H1 (cell line): ENCODE measurements around the gene VNN1. TPM values are rescaled to one million over a fixed set of nuclear protein-coding genes. Genes with fewer than 3 reads are reported as not detected.

Experiments used
- CTCF ChIA-PET: fragments of 300-600 bp; sonication (Branson Sonifier 250); formaldehyde crosslinking; loops from one replicate; lab custom pipeline; 2021; ENCODE audit not compliant: partially characterized antibody; lab: Charles Lee
- POLR2A ChIA-PET: fragments of 300-600 bp; sonication (Branson Sonifier 250); formaldehyde crosslinking; loops from one replicate; lab custom pipeline; 2021; ENCODE audit warnings: inconsistent platforms; ENCODE audit not compliant: partially characterized antibody; lab: Charles Lee
- DNase-seq, 2 experiments: peaks; one replicate each; pipeline versions ENCODE4 v3.0.0 to v3.0.0-alpha.2; 2010 to 2022; ENCODE audit warnings: low spot score in 2 of 2, low read depth in 1 of 2, mixed read lengths in 1 of 2
- FAIRE-seq: peaks from 2 replicates; lab custom pipeline; 2011; peaks lifted over from hg19 to GRCh38; lab: Jason Lieb, UNC
- H2AFZ ChIP-seq: 2 replicates; pipeline ENCODE4 v1.8.1; 2012; ENCODE audit warnings: low read length, inconsistent platforms
- H2AK5ac ChIP-seq: 2 replicates; pipeline ENCODE4 v1.6.1; 2013; ENCODE audit warnings: low read depth, low read length
- H2BK120ac ChIP-seq: replicated peaks from 2 replicates; pipeline ENCODE3; 2013; ENCODE audit warnings: low read depth, low read length, inconsistent platforms
- H2BK12ac ChIP-seq: 2 replicates; pipeline ENCODE4 v1.6.1; 2013; ENCODE audit warnings: low read depth, low read length
- H2BK15ac ChIP-seq: 2 replicates; pipeline ENCODE4 v1.6.1; 2013; ENCODE audit warnings: low read length
- H2BK20ac ChIP-seq: 2 replicates; pipeline ENCODE4 v1.6.1; 2013; ENCODE audit warnings: low read length
- H2BK5ac ChIP-seq: 2 replicates; pipeline ENCODE4 v1.6.1; 2013; ENCODE audit warnings: low read depth, low read length
- H3K14ac ChIP-seq: 2 replicates; pipeline ENCODE4 v1.6.1; 2013; ENCODE audit warnings: inconsistent platforms; ENCODE audit not compliant: insufficient read length
- H3K18ac ChIP-seq: 2 replicates; pipeline ENCODE4 v1.6.1; 2013; ENCODE audit warnings: low read length; ENCODE audit errors: extremely low read depth
- H3K23ac ChIP-seq: 2 replicates; pipeline ENCODE4 v1.6.1; 2013; ENCODE audit warnings: inconsistent platforms; ENCODE audit not compliant: insufficient read length
- H3K23me2 ChIP-seq: 2 replicates; pipeline ENCODE4 v1.6.1; 2013; ENCODE audit warnings: low read depth, low read length
- H3K27ac ChIP-seq: 2 replicates; pipeline ENCODE4 v1.6.1; 2011; ENCODE audit warnings: low read depth, low read length, inconsistent platforms
- H3K27me3 ChIP-seq, 4 experiments: replicated peaks in 1 of 4; 1 replicate in 1 of 4; 2 replicates in 3 of 4; pipeline versions ENCODE4 v1.6.1 to v1.8.1; 2011 to 2013; ENCODE audit warnings: low read length in 3 of 4, mild to moderate bottlenecking in 3 of 4, inconsistent platforms in 2 of 4, mixed read lengths in 2 of 4, moderate library complexity in 1 of 4; ENCODE audit not compliant: control insufficient read depth in 3 of 4, insufficient read depth in 3 of 4; ENCODE audit errors: extremely low read depth in 1 of 4
- H3K36me3 ChIP-seq, 4 experiments: 2 replicates each; pipeline versions ENCODE4 v1.6.1 to v1.8.1; 2011 to 2013; ENCODE audit warnings: mild to moderate bottlenecking in 4 of 4, low read length in 3 of 4, moderate library complexity in 2 of 4, control low read depth in 1 of 4, inconsistent platforms in 1 of 4; ENCODE audit not compliant: insufficient read depth in 4 of 4, control insufficient read depth in 2 of 4
- H3K4ac ChIP-seq: replicated peaks from 2 replicates; pipeline ENCODE3; 2013; ENCODE audit warnings: low read length, low read depth, mixed read lengths, inconsistent platforms; ENCODE audit not compliant: insufficient read length
- H3K4me1 ChIP-seq, 4 experiments: replicated peaks in 1 of 4; 1 replicate in 1 of 4; 2 replicates in 3 of 4; pipeline versions ENCODE4 v1.6.1 to v1.8.1; 2011 to 2013; ENCODE audit warnings: low read length in 3 of 4, inconsistent platforms in 2 of 4, mixed read lengths in 1 of 4; ENCODE audit not compliant: insufficient read depth in 4 of 4, control insufficient read depth in 3 of 4
- H3K4me2 ChIP-seq, 2 experiments: 2 replicates each; pipeline versions ENCODE4 v1.6.1 to v1.8.1; 2011 to 2013; ENCODE audit warnings: low read depth in 2 of 2, low read length in 2 of 2, control low read depth in 1 of 2, inconsistent platforms in 1 of 2, mild to moderate bottlenecking in 1 of 2; ENCODE audit not compliant: insufficient read depth in 1 of 2
- H3K4me3 ChIP-seq, 4 experiments: fragments of 200-600, 300-600 bp in 1 of 4; sonication (generic), shearing (Covaris generic), sonication (Bioruptor Twin) in 1 of 4; 2 replicates each; pipeline versions ENCODE4 v1.5.1 to v1.8.1; 2011 to 2016; ENCODE audit warnings: low read length in 4 of 4, low read depth in 3 of 4, control low read depth in 2 of 4, inconsistent platforms in 2 of 4, mild to moderate bottlenecking in 2 of 4, mixed read lengths in 1 of 4, moderate library complexity in 1 of 4; ENCODE audit not compliant: insufficient read depth in 2 of 4; ENCODE audit errors: extremely low read depth in 1 of 4
- H3K56ac ChIP-seq: replicated peaks from 2 replicates; pipeline ENCODE3; 2013; ENCODE audit warnings: low read depth, mild to moderate bottlenecking, mixed read lengths, low read length, inconsistent platforms; ENCODE audit not compliant: insufficient read length
- H3K79me1 ChIP-seq: 2 replicates; pipeline ENCODE4 v1.6.1; 2013; ENCODE audit warnings: low read depth, low read length, control low read depth
- H3K79me2 ChIP-seq, 2 experiments: 2 replicates each; pipeline versions ENCODE4 v1.6.1 to v1.8.1; 2012 to 2013; ENCODE audit warnings: low read length in 2 of 2, mild to moderate bottlenecking in 2 of 2, inconsistent platforms in 1 of 2; ENCODE audit not compliant: insufficient read depth in 2 of 2, control insufficient read depth in 1 of 2
- H3K9ac ChIP-seq, 4 experiments: replicated peaks in 1 of 4; 1 replicate in 1 of 4; 2 replicates in 3 of 4; pipeline versions ENCODE4 v1.6.1 to v1.8.1; 2011 to 2013; ENCODE audit warnings: low read depth in 3 of 4, low read length in 3 of 4, control low read depth in 2 of 4, mild to moderate bottlenecking in 2 of 4, moderate library complexity in 2 of 4, inconsistent platforms in 1 of 4; ENCODE audit errors: extremely low read depth in 1 of 4
- H3K9me3 ChIP-seq, 2 experiments: 2 replicates each; pipeline versions ENCODE4 v1.6.1 to v1.8.1; 2012 to 2013; ENCODE audit warnings: mild to moderate bottlenecking in 2 of 2, moderate library complexity in 2 of 2, control low read depth in 1 of 2, inconsistent platforms in 1 of 2, low read depth in 1 of 2, low read length in 1 of 2, mixed read lengths in 1 of 2; ENCODE audit not compliant: insufficient read depth in 2 of 2
- H4K20me1 ChIP-seq, 2 experiments: replicated peaks in 1 of 2; 2 replicates each; pipeline versions ENCODE3 to v1.8.1; 2011 to 2013; ENCODE audit warnings: inconsistent platforms in 2 of 2, low read length in 2 of 2, mild to moderate bottlenecking in 1 of 2; ENCODE audit not compliant: insufficient read depth in 2 of 2, control insufficient read depth in 1 of 2
- H4K5ac ChIP-seq: 2 replicates; pipeline ENCODE4 v1.6.1; 2013; ENCODE audit warnings: low read length, low read depth, mixed read lengths, inconsistent platforms; ENCODE audit not compliant: insufficient read length
- H4K8ac ChIP-seq: 2 replicates; pipeline ENCODE4 v1.8.0; 2013; ENCODE audit warnings: mild to moderate bottlenecking, moderate library complexity, low read length, inconsistent platforms; ENCODE audit not compliant: insufficient read depth; ENCODE audit errors: extremely low read depth
- H4K91ac ChIP-seq: replicated peaks from 2 replicates; pipeline ENCODE3; 2013; ENCODE audit warnings: low read length, mixed read lengths, inconsistent platforms; ENCODE audit not compliant: insufficient read length
- CEBPB ChIP-seq: IDR thresholded peaks from 2 replicates; pipeline ENCODE4 v1.6.1; 2012; ENCODE audit warnings: low read depth, low read length
- HDAC2 ChIP-seq, 2 experiments: fragments of 300-600 bp in 1 of 2; sonication (generic) in 1 of 2; IDR thresholded peaks; 2 replicates each; pipeline ENCODE4 v1.6.1; 2011 to 2012; ENCODE audit warnings: low read depth in 2 of 2, low read length in 2 of 2, mild to moderate bottlenecking in 2 of 2, moderate library complexity in 2 of 2, borderline replicate concordance in 1 of 2, inconsistent platforms in 1 of 2
- WGBS, 2 experiments: shearing (Covaris generic) in 1 of 2; methylation state at CpG; one replicate each; pipeline versions ENCODE4 v1.1.6 to v1.1.7; 2013 to 2015; ENCODE audit warnings: low lambda C conversion rate in 2 of 2, mixed read lengths in 2 of 2, inconsistent platforms in 1 of 2, low coverage in 1 of 2, missing lambda C conversion rate in 1 of 2; ENCODE audit not compliant: insufficient replicate concordance in 2 of 2, insufficient coverage in 1 of 2, insufficient read length in 1 of 2; ENCODE audit errors: extremely low coverage in 1 of 2, missing lambda C conversion rate in 1 of 2; 5-methylcytosine and 5-hydroxymethylcytosine counted together
- polyA plus RNA-seq, 7 experiments: library from polyadenylated mRNA; depleted of rRNA in 3 of 7; stranded (reverse) in 5 of 7; unstranded in 2 of 7; fragments of >200 nt in 5 of 7; fragments of 200-250 nt in 2 of 7; gene quantifications; 1 replicate in 5 of 7; 2 replicates in 1 of 7; 4 replicates in 1 of 7; pipeline versions ENCODE4 v1.2.1 to v1.2.3, GENCODE V29; 2011 to 2013; ENCODE audit warnings: missing spikeins in 2 of 7, mixed read lengths in 2 of 7
- total RNA-seq: library from RNA; stranded (reverse); fragmentation: NEBNext Ultra II Directional; extraction: Animal tissue kit (Norgen Biotek cat#: 25700); gene quantifications from 2 replicates; pipeline ENCODE4 v1.2.1, GENCODE V29; 2021

The VNN1 gene
- total and polyA plus RNA-seq, 2 of the 8 experiments (the other 6 are each of a cell fraction or from before 2014, with no cell fraction given), result not detected

DNA sequence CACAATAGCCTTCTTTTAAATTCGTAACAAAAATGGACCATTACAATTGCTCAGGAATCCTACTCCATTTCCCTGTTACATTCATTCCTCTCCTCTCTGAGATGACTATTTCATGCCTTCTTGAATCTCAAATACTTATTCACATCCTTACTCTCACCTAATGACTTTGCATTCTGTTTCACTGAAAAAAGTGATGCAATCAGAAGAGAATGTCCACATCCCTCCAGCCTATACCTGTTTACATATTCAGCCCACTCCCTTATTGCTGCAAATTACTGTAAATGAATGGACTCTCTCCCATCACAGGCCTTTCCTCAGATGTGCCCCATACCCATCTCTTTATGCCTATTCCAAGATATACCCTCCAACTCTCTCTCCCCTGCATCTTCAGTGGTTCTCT is 63.4 kb downstream of the VNN1 start:
- TF ChIP-seq HDAC2 (IDR thresholded peaks at IDR 0.05; ENCODE audit: borderline replicate concordance in 1 of 2, low read depth in 2 of 2, low read length in 2 of 2) (no peak), CEBPB (peak; percentile 38; the same call in 1 of the 2 replicates)
- H3K79me1 ChIP-seq, result no peaks in the 10 kb centered on the region; the same call in 1 of the 2 replicates
- no peak overlapping the region for H3K27ac ChIP-seq
- H2BK20ac ChIP-seq, result no peak overlapping the region
- H2BK5ac ChIP-seq, result no peak overlapping the region
- H3K4me3 ChIP-seq, result no peak overlapping the region
- no peak overlapping the region for H3K18ac ChIP-seq
- H3K9me3 ChIP-seq, result no peaks in the 10 kb centered on the region
- H3K79me2 ChIP-seq, result no peaks in the 10 kb centered on the region
- no peak overlapping the region for H2AK5ac ChIP-seq
- no peak overlapping the region for H2BK15ac ChIP-seq
- H2AFZ ChIP-seq, result no peak overlapping the region
- no peak overlapping the region for H4K5ac ChIP-seq
- DNase-seq (no peak), FAIRE-seq (no peak)
- H3K9ac ChIP-seq, result no peak overlapping the region
- 68% methylated on average over 1 of the region's 1 CpG; no CpG with 5 or more reads in 1 of the 2 experiments for WGBS, 2 experiments
- no peak overlapping the region for H4K8ac ChIP-seq
- no peak overlapping the region for H3K14ac ChIP-seq
- H4K91ac ChIP-seq, result no peak overlapping the region
- H3K36me3 ChIP-seq, result no peaks in the 10 kb centered on the region
- no peaks in the 10 kb centered on the region for H3K27me3 ChIP-seq
- ChIA-PET POLR2A (no interaction called here), CTCF (interaction anchor here (0.6 to 1.0 kb wide), 2 partner anchors 25 to 103 kb away, joined by 3 to 4 read pairs; no protein-coding TSS in a partner anchor)
- H3K4me2 ChIP-seq, result no peak overlapping the region
- H2BK12ac ChIP-seq, result no peak overlapping the region
- no peak overlapping the region for H2BK120ac ChIP-seq
- no peak overlapping the region for H3K23ac ChIP-seq
- no peaks in the 10 kb centered on the region; the same call in 1 of the 2 replicates for H3K23me2 ChIP-seq
- H3K4me1 ChIP-seq, result no peaks in the 10 kb centered on the region
- H3K4ac ChIP-seq, result no peak overlapping the region
- H4K20me1 ChIP-seq, result no peaks in the 10 kb centered on the region
- H3K56ac ChIP-seq, result no peak overlapping the region
